ENCODE data around the gene LMAN2. TPM values are rescaled to one million over a fixed set of nuclear protein-coding genes. Genes with fewer than 3 reads are reported as not detected.
A peak's percentile ranks its signal among the peaks of the same experiment; 100 is the strongest.

Gene LMAN2
- total and polyA plus RNA-seq, 2 experiments from 2014 or later, result 153 to 227 TPM

DNA sequence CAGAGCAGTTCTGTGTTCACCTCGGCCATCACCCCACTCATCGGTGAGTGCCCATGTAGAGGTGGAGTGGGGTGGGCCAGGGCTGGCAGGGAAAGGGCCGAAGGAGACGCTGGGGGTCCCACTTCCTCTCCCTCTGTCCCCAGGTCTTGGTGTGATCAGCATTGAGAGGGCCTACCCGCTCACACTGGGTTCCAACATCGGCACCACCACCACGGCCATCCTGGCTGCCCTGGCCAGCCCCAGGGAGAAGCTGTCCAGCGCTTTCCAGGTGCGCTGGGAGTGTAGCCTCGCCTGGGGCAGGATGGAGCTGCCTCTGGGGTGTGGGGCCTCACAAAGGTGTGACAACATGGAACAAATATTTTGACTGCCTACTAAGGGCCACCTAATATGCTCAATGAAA lies 45.3 kb upstream of the LMAN2 start:
- H3K79me2 ChIP-seq (replicated peaks; ENCODE audit: insufficient read depth), result no peaks in the 10 kb centered on the region
- DNase-seq (ENCODE audit: low spot score) (no peak), ATAC-seq (no peak)
- no peak overlapping the region for H3K4me3 Mint-ChIP-seq
- H3K27ac ChIP-seq (ENCODE audit: low read depth), result no peak overlapping the region
- no peak overlapping the region for H3K27ac Mint-ChIP-seq
- H3K27me3 ChIP-seq (ENCODE audit: insufficient read depth), result peaks cover 21% of the 10 kb centered on the region
- no peaks in the 10 kb centered on the region for H3K36me3 ChIP-seq (ENCODE audit: insufficient read depth)
- H4K20me1 ChIP-seq (replicated peaks; ENCODE audit: insufficient read depth), result no peaks in the 10 kb centered on the region
- H3K9me3 Mint-ChIP-seq, result no peaks in the 10 kb centered on the region
- H3K27me3 Mint-ChIP-seq (ENCODE audit: insufficient read depth, low read depth, poor library complexity), result peaks cover 23% of the 10 kb centered on the region
- peaks cover 5% of the 10 kb centered on the region; the same call in 1 of the 2 replicates for H3K4me1 ChIP-seq (ENCODE audit: insufficient read depth)
- H3K4me2 ChIP-seq, result no peak overlapping the region
- H3K4me1 Mint-ChIP-seq, result peaks cover 16% of the 10 kb centered on the region
- no peak for TF ChIP-seq CREB1 (CRISPR knock-in tag; IDR thresholded peaks at IDR 0.05; ENCODE audit: low read depth)
- TF ChIP-seq, protein P1, sequence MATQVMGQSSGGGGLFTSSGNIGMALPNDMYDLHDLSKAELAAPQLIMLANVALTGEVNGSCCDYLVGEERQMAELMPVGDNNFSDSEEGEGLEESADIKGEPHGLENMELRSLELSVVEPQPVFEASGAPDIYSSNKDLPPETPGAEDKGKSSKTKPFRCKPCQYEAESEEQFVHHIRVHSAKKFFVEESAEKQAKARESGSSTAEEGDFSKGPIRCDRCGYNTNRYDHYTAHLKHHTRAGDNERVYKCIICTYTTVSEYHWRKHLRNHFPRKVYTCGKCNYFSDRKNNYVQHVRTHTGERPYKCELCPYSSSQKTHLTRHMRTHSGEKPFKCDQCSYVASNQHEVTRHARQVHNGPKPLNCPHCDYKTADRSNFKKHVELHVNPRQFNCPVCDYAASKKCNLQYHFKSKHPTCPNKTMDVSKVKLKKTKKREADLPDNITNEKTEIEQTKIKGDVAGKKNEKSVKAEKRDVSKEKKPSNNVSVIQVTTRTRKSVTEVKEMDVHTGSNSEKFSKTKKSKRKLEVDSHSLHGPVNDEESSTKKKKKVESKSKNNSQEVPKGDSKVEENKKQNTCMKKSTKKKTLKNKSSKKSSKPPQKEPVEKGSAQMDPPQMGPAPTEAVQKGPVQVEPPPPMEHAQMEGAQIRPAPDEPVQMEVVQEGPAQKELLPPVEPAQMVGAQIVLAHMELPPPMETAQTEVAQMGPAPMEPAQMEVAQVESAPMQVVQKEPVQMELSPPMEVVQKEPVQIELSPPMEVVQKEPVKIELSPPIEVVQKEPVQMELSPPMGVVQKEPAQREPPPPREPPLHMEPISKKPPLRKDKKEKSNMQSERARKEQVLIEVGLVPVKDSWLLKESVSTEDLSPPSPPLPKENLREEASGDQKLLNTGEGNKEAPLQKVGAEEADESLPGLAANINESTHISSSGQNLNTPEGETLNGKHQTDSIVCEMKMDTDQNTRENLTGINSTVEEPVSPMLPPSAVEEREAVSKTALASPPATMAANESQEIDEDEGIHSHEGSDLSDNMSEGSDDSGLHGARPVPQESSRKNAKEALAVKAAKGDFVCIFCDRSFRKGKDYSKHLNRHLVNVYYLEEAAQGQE (IDR thresholded peaks at IDR 0.05; ENCODE audit: unreplicated experiment), result no peak
- TF ChIP-seq POLR2AphosphoS5 (IDR thresholded peaks at IDR 0.05; ENCODE audit: low read depth), result no peak
- TF ChIP-seq ZNF331 (CRISPR knock-in tag; IDR thresholded peaks at IDR 0.05; ENCODE audit: low read depth), result no peak
- TF ChIP-seq EZH2phosphoT487 (IDR thresholded peaks at IDR 0.05; ENCODE audit: unreplicated experiment), result no peak
- TF ChIP-seq, protein P2, sequence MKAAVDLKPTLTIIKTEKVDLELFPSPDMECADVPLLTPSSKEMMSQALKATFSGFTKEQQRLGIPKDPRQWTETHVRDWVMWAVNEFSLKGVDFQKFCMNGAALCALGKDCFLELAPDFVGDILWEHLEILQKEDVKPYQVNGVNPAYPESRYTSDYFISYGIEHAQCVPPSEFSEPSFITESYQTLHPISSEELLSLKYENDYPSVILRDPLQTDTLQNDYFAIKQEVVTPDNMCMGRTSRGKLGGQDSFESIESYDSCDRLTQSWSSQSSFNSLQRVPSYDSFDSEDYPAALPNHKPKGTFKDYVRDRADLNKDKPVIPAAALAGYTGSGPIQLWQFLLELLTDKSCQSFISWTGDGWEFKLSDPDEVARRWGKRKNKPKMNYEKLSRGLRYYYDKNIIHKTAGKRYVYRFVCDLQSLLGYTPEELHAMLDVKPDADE (IDR thresholded peaks at IDR 0.05), result no peak
- TF ChIP-seq JUNB (IDR thresholded peaks at IDR 0.05; ENCODE audit: unreplicated experiment), result no peak
- TF ChIP-seq STAT1 (IDR thresholded peaks at IDR 0.05; ENCODE audit: unreplicated experiment), result no peak
- TF ChIP-seq, protein P3, sequence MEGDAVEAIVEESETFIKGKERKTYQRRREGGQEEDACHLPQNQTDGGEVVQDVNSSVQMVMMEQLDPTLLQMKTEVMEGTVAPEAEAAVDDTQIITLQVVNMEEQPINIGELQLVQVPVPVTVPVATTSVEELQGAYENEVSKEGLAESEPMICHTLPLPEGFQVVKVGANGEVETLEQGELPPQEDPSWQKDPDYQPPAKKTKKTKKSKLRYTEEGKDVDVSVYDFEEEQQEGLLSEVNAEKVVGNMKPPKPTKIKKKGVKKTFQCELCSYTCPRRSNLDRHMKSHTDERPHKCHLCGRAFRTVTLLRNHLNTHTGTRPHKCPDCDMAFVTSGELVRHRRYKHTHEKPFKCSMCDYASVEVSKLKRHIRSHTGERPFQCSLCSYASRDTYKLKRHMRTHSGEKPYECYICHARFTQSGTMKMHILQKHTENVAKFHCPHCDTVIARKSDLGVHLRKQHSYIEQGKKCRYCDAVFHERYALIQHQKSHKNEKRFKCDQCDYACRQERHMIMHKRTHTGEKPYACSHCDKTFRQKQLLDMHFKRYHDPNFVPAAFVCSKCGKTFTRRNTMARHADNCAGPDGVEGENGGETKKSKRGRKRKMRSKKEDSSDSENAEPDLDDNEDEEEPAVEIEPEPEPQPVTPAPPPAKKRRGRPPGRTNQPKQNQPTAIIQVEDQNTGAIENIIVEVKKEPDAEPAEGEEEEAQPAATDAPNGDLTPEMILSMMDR (conservative IDR thresholded peaks at IDR 0.05; ENCODE audit: low read depth in 2 of 2), result no peak
- no peaks in the 10 kb centered on the region for H3K36me3 Mint-ChIP-seq (ENCODE audit: low read depth)
- H3K9me2 ChIP-seq (ENCODE audit: insufficient read depth), result no peaks in the 10 kb centered on the region
- no peak overlapping the region for H2AFZ ChIP-seq
- no peak overlapping the region for H3K4me3 ChIP-seq
- peaks cover 13% of the 10 kb centered on the region for H3F3A ChIP-seq (replicated peaks; ENCODE audit: low read depth)

DNA sequence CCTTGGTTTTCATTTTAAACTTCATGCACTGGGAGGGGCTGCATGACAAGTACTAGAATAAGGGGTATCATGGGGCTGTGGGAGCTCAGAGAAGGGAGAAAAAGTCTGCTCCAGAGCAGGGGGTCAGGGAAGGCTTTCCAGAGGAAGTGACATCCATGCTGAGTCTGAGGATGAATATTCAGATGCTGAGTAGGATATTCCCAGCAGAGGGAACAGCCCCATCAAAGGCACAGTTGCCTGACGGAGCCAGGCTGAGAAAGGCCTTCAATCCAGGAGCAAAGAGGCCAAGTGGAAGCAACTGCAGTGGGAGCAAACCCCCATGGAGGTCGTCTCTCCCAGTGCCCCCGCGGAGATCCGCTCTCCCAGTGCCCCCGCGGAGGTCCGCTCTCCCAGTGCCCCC lies 44.6 kb upstream of the LMAN2 start:
- Mint-ChIP-seq H3K4me3 (no peak overlapping the region), H3K27me3 (ENCODE audit: insufficient read depth, low read depth, poor library complexity) (peaks cover 19% of the 10 kb centered on the region), H3K4me1 (peaks cover 16% of the 10 kb centered on the region), H3K36me3 (ENCODE audit: low read depth) (no peaks in the 10 kb centered on the region), H3K9me3 (no peaks in the 10 kb centered on the region), H3K27ac (no peak overlapping the region)
- Histone ChIP-seq H3K27ac (ENCODE audit: low read depth) (no peak overlapping the region), H3K36me3 (ENCODE audit: insufficient read depth) (no peaks in the 10 kb centered on the region), H3K4me3 (no peak overlapping the region), H3K9me2 (ENCODE audit: insufficient read depth) (no peaks in the 10 kb centered on the region), H3K4me2 (no peak overlapping the region), H3K27me3 (ENCODE audit: insufficient read depth) (peaks cover 13% of the 10 kb centered on the region), H4K20me1 (replicated peaks; ENCODE audit: insufficient read depth) (no peaks in the 10 kb centered on the region), H2AFZ (no peak overlapping the region), H3K4me1 (ENCODE audit: insufficient read depth) (peaks cover 5% of the 10 kb centered on the region; the same call in 1 of the 2 replicates), H3F3A (replicated peaks; ENCODE audit: low read depth) (0 out of 2 replicates have a peak, but pooled peaks cover 7% of the 10 kb centered on the region), H3K79me2 (replicated peaks; ENCODE audit: insufficient read depth) (no peaks in the 10 kb centered on the region)
- ATAC-seq, result peak; percentile 5; the same call in 1 of the 3 replicates
- no peak for DNase-seq (ENCODE audit: low spot score)
- TF ChIP-seq EZH2phosphoT487 (IDR thresholded peaks at IDR 0.05; ENCODE audit: unreplicated experiment) (no peak), ZNF331 (CRISPR knock-in tag; IDR thresholded peaks at IDR 0.05; ENCODE audit: low read depth) (no peak), POLR2AphosphoS5 (IDR thresholded peaks at IDR 0.05; ENCODE audit: low read depth) (no peak), ZNF114 (CRISPR knock-in tag; IDR thresholded peaks at IDR 0.05) (no peak)
- TF ChIP-seq, protein P2 (IDR thresholded peaks at IDR 0.05), result no peak

Measured in GM23338 (cell line).